GM21737 (cell line): ENCODE data around the gene L1TD1.
A peak's percentile ranks its signal among the peaks of the same experiment; 100 is the strongest.
"Not testable (repeated sequence)": the region's sequence is repeated elsewhere in the genome, so short reads cannot be mapped to it uniquely, and the experiment has no call there.

Experiments
- ATAC-seq: cut with Tn5 transposase; IDR thresholded peaks from one replicate; pipeline ENCODE4 v1.9.1; 2021; ENCODE audit warnings: mild to moderate bottlenecking, moderate library complexity; ENCODE audit not compliant: unreplicated experiment

Gene L1TD1, protein sequence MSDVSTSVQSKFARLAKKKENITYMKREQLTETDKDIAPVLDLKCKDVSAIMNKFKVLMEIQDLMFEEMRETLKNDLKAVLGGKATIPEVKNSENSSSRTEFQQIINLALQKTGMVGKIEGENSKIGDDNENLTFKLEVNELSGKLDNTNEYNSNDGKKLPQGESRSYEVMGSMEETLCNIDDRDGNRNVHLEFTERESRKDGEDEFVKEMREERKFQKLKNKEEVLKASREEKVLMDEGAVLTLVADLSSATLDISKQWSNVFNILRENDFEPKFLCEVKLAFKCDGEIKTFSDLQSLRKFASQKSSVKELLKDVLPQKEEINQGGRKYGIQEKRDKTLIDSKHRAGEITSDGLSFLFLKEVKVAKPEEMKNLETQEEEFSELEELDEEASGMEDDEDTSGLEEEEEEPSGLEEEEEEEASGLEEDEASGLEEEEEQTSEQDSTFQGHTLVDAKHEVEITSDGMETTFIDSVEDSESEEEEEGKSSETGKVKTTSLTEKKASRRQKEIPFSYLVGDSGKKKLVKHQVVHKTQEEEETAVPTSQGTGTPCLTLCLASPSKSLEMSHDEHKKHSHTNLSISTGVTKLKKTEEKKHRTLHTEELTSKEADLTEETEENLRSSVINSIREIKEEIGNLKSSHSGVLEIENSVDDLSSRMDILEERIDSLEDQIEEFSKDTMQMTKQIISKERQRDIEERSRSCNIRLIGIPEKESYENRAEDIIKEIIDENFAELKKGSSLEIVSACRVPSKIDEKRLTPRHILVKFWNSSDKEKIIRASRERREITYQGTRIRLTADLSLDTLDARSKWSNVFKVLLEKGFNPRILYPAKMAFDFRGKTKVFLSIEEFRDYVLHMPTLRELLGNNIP

DNA sequence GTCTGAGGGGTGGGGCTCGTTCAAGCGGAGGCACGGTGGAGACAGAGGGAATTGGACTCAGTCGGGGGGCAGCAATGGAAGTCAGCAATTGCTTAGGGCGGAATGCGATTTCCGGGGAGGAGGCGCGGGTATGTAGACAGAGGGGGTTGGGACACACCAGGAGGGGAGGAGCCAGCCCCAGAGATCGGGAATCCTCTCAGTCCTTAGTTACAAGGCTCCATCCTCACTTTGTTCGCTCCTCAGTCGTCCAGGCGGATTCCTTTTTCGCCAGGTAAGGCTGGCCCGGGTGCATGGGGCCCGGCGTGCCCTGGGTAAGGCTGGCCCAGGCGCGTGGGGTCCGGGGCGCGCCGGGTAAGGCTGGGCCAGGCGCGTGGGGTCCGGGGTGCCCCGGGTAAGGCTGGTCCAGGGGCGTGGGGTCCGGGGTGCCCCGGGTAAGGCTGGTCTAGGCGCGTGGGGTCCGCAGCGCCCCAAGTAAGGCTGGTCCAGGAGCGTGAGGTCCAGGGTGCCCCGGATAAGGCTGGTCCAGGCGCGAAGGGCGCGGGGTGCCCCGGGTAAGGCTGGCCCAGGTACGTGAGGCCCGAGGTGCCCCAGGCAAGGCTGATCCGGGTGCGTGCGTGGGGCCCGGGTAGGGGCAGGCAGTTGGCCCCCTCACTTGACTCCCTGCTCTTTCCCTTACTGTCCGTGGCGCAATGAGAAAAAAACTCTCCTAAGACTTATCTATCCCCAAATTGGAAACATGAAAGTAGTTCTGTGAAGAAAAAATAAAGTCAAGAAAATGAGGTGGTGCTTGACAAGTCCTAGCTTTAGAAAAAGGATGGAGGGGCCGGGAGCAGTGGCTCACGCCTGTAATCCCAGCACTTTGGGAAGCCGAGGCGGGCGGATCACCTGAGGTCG, at the start of gene L1TD1:
TSS of gene L1TD1 (plus strand) at position 199 of the 894 bp plus-strand sequence. CDS start 11,780 bp downstream, outside the sequence.
- no peak for ATAC-seq

DNA sequence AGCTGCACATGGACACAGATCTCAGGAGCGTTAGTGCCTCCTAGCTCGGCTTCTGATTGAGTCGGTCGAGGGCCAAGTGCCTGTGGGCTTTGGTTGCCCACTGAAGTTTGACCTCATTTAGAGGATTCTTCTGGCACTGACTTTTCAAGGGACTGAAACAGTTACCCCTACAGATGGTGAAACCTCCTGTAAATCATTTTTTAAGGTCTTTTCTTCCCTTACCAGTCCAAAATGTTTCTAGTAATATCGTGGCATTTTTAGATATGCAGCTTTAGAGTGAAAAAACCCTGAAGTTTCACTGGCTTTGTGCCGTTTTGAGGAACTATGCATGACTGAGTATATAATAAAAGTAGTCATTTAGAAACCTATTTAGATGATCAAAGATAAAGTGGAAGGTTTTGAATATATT, 34.7 kb upstream of the L1TD1 start:
- peak; percentile 64 for ATAC-seq

DNA sequence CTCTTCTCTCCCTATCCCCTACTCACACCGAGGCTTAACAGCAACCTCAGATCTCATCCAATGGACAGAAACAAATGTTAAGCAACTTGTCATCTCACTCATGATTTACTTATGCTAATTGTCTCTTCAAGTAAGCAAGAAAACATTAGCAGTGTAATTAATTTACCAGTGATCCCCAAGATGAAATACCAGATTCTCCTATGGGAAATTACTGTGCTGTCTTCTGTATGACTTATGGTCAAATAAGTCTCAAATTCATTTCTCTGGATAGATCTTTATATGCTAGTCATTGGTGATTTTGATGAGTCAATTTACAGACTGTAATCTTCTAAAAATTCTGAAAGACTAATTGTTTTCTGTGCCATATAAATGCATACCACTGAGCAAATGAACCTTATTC, 32.9 kb upstream of the L1TD1 start:
- ATAC-seq = no peak

DNA sequence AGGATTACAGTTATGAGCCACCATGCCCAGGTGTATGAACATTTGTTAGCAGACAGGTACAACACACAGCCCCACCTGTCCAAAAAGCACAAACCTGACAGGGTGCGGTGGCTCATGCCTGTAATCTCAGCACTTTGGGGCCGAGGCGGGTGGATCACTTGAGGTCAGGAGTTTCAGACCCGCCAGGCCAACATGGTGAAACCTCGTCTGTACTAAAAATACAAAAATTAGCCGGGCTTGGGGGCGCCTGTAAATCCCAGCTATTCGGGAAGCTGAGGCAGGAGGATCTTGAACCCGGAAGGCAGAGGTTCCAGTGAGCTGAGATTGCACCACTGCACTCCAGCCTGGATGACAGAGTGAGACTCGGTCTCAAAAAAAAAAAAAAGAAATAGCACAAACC, 24.3 kb upstream of the L1TD1 start:
- ATAC-seq = not testable (repeated sequence)

DNA sequence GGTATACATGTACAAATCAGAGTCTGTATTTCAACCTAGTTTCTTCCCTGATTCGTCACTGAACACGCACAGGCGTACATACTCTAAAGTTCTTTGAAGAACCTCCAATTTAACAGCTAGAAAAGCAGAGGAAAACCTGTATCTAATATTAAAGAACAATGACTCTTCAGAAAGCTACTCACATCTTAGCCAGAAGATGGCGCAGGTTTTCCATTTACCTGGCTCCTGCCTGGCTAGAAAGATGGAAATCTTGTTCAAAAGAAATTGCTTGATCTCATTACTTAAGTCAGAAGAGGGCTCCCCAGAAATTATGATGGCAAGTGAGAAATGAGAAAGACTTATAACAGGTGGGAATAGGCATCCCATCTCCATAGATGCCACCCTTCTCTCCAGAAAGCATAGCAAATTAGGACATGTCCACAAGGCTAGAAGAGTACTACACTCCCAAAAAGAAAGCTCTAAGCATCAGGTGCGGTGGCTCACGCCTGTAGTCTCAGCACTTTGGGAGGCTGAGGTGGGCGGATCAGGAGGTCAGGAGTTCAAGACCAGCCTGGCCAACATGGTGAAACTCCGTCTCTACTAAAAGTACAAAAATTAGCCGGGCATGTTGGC, 19.0 kb upstream of the L1TD1 start:
- no peak for ATAC-seq

DNA sequence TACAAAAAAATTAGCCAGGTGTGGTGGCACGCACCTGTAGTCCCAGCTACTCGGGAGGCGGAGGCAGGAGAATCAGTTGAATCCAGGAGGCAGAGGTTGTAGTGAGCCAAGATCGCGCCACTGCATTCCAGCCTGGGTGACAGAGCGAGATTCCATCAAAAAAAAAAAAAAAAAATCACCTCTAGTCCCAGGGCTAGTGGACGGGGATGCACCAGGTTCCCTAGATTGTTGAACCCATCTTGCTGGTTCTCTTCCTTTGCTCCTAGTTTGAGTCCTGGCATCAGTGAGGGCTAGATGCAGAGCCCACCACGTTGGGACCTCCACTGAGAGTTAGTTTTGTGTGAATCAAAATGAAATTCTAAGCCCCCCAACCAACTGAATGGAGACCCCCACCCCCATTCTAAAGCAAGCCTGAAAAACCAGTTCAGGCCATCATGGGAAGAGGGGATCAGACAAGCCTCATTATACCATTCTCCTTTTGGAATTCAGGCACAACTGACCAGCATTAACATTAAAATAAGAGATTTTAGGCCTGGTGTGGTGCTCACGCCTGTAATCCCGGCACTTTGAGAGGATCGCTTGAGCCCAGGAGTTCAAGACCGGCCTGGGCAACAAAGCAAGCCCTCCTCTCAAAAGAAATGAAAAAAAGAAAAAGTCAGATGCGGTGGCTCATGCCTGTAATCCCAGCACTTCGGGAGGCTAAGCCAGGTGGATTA, 17.9 kb upstream of the L1TD1 start:
- ATAC-seq = no peak

DNA sequence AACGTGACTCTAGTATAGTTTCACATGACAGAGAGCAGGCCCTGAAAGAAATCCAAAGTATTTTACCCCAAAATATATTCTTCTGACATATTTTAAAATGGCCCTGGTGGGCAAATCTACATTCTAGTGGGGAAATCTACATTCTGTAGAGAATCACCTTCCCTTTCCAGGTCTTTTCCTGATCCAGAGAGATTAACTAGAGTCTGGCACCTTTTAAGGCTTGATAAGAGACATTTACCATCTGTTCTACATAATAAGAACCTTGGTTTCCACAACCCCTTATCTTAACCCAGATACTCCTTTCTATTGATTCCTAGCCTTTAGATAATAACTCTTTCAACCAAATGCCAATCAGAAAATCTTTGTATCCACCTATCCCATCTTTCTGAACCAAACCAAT, 17.0 kb upstream of the L1TD1 start:
- ATAC-seq = no peak

DNA sequence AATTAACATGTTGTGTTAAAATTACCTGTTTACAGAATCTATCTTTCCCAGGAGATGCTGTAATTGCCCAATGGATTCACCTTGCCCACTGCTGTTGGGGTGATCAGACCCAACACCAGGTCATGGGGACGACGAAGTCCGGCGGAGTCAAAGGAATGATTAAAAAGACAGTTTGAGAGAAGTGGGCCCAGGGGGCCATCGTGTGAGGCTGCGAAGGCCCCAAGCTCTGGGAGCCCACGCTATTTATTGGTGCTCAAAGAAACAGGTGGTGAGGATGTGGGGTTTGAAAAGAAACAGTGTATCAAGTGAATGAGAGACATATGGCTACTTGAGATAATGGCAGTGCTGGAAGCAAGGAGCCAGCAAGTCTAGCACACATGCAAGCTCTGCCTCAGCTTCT, 16.3 kb upstream of the L1TD1 start:
- no peak for ATAC-seq

DNA sequence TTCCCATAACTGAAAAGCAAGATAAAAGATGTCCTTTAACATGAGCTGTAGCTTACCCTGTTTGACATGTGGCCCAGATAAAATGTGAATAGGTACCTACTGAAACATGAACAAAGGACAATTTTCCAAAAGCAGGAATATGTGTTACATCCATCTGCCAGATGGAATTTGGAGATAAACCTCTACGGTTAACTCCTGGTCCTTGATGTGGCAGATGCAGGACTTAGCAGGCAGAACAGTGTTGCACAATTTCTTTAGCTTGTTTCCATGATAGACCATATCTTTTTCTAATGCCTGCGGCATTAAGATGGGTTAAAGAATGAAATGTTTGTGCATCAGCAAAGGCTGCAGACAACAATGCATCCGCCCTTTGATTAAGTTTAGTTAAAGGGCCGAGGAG, 14.6 kb upstream of the L1TD1 start:
- ATAC-seq = not testable (repeated sequence)

DNA sequence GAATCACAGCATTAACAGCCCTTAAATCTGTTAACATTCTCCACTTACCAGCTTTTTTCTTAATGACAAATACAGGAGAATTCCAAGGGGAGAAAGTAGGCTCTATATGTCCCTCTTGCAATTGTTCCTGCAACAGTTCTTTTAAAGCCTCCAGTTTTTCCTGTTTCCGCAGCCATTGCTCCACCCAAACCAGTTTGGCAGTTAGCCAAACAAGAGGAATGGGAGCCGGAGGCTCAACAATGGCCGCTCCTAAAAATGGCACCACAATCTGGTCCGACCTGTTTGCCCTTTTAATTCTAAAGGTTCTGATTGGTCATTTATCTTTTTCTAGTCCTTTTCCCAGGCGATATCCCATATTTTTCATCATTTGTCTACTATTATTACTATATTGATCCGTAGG, 14.0 kb upstream of the L1TD1 start:
- ATAC-seq = no peak

DNA sequence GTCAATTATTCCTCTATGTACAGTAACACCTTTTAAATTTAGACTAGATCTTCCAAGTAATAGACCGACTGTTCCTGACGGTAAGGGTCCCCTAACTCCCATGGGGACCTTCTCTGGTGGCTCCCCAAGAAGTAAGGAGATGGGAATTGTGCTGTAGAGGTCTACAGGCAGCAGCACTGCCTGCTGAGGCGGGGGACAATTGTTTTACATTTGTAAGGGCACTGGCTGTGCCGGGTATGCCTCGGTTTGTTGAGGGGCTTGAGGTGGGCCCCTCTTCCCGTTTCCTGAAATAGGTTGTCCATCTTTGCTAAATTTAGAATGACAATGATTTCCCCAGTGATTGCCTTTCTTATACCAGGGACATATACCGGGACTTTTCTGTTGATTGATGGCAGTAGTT, 13.1 kb upstream of the L1TD1 start:
- no peak for ATAC-seq

DNA sequence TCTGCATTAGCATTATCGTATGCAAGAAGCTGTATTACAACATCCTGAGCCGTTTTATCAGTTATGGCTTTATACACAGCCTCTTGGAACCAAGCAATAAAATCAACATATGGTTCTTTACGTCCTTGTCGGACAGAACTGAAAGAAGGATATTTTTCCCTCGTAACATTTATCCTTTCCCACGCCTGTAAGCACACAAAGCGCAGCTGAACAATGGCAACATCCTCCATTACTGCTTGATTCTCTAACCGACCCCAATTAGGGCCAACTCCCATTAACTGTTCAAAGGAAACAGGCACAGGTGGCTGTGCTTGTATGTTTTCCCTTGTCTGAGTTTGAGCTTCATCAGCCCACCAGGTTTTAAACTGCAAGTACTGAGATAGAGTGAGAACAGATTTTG, 12.5 kb upstream of the L1TD1 start:
- ATAC-seq = not testable (repeated sequence)

DNA sequence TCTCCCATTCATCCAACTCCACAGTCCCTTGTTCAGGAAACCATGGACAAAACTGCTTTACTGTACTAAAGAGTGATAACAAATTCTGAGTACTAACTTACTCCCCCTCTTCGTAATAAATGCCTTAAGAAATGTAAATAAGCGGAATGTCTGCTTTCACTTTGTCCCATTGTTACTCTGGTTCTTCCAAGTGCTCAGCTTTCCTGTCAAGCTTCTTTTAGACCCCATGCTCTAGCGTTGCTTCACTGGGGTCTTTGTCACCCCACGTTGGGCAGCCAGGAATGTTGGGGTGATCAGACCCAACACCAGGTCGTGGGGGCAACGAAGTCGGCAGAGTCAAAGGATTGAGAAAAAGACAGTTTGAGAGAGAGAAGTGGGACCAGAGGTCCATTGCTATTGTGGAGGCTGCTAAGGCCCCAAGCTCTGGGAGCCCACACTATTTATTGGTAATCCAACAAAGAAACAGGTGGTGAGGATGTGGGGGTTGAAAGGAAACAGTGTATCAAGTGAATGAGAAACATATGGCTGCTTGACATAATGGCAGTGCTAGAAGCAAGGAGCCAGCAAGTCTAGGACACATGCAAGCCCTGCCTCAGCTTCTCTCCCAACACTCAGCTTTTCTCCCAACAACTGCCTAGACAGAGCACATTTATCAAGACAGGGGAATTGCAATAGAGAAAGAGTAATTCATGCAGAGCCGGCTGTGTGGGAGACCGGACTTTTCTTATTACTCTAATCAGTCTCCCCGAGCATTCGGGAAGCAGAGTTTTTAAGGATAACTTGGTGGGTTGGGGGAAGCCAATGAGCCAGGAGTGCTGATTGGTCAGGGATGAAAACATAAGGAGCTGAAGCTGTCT, 11.3 kb upstream of the L1TD1 start:
- not testable (repeated sequence) for ATAC-seq

DNA sequence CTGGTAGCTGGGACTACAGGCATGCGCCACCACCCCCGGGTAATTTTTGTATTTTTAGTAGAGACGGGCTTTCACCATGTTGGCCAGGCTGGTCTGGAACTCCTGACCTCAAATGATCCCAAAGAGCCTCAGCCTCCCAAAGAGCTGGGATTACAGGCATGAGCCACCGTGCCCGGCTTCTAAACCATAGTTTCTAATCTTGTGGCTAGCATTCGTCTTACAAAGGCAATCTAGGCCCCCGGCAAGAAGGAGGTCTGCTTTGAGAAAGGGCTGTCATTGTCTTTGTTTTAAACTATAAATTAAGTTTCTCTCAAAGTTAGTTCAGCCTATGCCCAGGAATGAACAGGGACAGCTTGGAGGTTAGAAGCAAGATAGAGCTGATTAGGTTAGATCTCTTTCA, 10.3 kb upstream of the L1TD1 start:
- no peak for ATAC-seq

DNA sequence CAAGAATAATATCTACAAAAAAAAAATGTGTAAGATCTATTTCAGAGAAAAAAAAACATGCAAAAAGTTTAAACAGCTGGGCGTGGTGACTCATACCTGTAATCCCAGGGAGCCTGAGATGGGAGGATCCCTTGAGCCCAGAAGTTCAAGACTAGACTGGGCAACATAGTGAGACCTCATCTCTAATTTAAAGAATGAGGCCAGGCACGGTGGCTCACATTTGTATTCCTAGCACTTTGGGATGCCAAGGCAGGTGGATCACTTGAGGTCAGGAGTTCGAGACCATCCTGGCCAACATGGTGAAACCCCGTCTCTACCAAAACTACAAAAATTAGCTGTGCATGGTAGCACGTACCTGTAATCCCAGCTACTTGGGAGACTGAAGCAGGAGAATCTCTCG, 9.4 kb upstream of the L1TD1 start:
- ATAC-seq = not testable (repeated sequence)

DNA sequence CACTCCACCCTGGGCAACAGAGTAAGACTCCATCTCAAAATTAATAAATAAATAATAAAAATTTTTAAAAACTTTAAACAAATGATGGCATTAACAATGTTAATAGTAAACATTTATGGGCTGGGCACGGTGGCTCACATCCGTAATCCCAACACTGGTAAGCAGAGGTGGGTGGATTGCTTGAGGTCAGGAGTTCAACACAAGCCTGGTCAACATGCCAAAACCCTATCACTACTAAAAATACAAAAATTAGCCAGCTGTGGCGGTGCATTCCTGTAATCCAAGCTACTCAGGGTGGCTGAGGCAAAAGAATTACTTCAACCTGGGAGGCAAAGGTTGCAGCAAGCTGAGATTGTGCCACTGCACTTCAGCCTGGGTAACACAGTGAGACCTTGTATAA, 9.0 kb upstream of the L1TD1 start:
- no peak for ATAC-seq

DNA sequence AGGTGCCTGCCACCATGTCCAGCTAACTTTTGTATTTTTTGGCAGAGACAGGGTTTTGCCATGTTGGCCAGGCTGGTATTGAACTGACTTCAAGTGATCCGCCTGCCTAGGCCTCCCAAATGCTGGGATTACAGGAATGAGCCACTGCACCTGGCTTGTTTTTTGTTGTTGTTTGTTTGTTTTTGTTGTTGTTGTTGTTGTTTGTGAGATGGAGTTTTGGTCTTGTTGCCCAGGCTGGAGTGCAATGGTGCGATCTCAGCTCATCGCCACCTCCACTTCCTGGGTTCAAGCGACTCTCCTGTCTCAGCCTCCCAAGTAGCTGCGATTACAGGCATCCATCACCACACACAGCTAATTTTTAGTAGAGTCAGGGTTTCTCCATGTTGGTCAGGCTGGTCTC, 7.1 kb upstream of the L1TD1 start:
- ATAC-seq = no peak

DNA sequence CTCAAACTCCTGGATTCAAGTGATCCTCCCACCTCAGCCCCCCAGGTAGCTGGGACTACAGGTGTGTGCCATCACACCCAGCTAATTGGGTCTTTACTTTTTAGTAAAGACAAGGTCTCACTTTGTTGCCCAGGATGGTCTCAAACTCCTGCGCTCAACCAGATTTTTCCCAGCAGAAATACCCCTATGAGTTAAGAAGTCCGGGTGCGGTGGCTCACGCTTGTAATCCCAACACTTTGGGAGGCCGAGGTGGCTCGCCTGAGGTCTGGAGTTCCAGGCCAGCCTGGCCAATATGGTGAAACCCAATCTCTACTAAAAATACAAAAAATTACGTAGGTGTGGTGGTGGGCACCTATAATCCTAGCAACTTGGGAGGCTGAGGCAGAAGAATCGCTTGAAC, 6.5 kb upstream of the L1TD1 start:
- no peak for ATAC-seq

DNA sequence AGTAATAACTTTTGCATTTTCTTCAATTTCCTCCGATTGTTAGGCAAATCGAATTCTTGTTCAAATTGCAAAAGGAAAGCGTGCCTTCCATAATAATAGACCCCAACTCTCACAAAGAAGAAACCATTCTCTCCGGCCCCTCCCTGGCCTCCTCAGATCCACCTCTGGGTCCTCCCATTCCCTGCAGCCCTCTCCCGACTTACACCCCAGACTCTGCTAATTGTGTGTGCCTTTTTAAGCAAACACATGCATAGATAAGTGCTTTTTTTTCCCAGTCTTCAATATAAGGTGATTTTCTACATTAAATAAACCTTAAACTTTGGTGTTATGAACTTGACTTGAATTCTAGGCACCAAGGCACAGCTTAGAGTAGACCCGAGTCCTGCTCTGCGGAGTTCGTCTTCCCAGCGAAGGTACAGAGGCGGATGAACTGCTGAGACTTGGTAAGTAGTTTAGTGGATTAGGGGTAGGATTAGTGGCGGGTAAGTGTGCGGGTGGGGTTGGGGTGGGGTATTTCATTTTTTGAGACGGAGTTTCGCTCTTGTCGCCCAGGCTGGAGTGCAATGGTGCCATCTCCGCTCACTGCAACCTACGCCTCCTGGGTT, 1.5 kb downstream of the L1TD1 start:
- no peak for ATAC-seq
